Progenitor cell of endocrine pancreas (in vitro differentiated cells): Measurements from ENCODE around the gene AMN. TPM values are rescaled to one million over a fixed set of nuclear protein-coding genes. Genes with fewer than 3 reads are reported as not detected.

ENCODE experiments used
- DNase-seq: peaks from one replicate; pipeline ENCODE4 v3.0.0; 2021; ENCODE audit warnings: low spot score; ENCODE audit not compliant: unreplicated experiment
- H3K27ac Mint-ChIP-seq: 2 replicates; pipeline ENCODE4 v1.8.0; 2021; ENCODE audit warnings: mild to moderate bottlenecking, moderate library complexity, mixed read lengths
- H3K27me3 Mint-ChIP-seq: 2 replicates; pipeline ENCODE4 v1.8.0; 2021; ENCODE audit warnings: mixed read lengths
- H3K36me3 Mint-ChIP-seq: 2 replicates; pipeline ENCODE4 v1.8.0; 2022; ENCODE audit warnings: mixed read lengths; ENCODE audit not compliant: insufficient read depth
- H3K4me1 Mint-ChIP-seq: 2 replicates; pipeline ENCODE4 v1.8.0; 2021; ENCODE audit warnings: low read depth, mixed read lengths
- H3K4me3 Mint-ChIP-seq: 2 replicates; pipeline ENCODE4 v1.8.0; 2021; ENCODE audit warnings: low read depth, mild to moderate bottlenecking, moderate library complexity, mixed read lengths
- H3K9me3 Mint-ChIP-seq: 2 replicates; pipeline ENCODE4 v1.8.0; 2021; ENCODE audit warnings: low read depth, mixed read lengths
- CTCF ChIP-seq: fragments of 200-600 bp; sonication (generic); IDR thresholded peaks from one replicate; pipeline ENCODE4 v1.5.0; 2021; ENCODE audit warnings: antibody characterized with exemption, mild to moderate bottlenecking; ENCODE audit not compliant: unreplicated experiment
- total RNA-seq: library from RNA; stranded (reverse); gene quantifications from 2 replicates; pipeline ENCODE4 v1.2.1, GENCODE V29; 2021

Gene AMN
- total RNA-seq, 1 donor from 2014 or later = 2.5 TPM

- no peaks in the 10 kb centered on the region for H3K9me3 Mint-ChIP-seq
- H3K27me3 Mint-ChIP-seq = no peaks in the 10 kb centered on the region
- no peak for DNase-seq
- H3K4me1 Mint-ChIP-seq = no peaks in the 10 kb centered on the region
- TF ChIP-seq CTCF = no peak
- H3K36me3 Mint-ChIP-seq = peaks cover 24% of the 10 kb centered on the region
- no peak overlapping the region for H3K4me3 Mint-ChIP-seq
- H3K27ac Mint-ChIP-seq = no peak overlapping the region
Measured at GRCh38 chr14:102980409-102980810, 57.9 kb downstream of the AMN start.

Other genes with a start within 250 kb of the AMN start
- gene TRAF3, start 145.2 kb upstream of the AMN start, total RNA-seq = 26.3 and 26.6 TPM in 2 replicates
- 104 and 105 TPM in 2 replicates for gene CDC42BPB, start 134.9 kb downstream of the AMN start, total RNA-seq
- gene LBHD2, start 161.5 kb downstream of the AMN start, total RNA-seq = not detected in 2 replicates
- 28.4 and 30.8 TPM in 2 replicates for gene EXOC3L4, start 172.1 kb downstream of the AMN start, total RNA-seq
- 17.8 and 19.6 TPM in 2 replicates for gene TNFAIP2, start 200.8 kb downstream of the AMN start, total RNA-seq